Stimulated activated CD4-positive, alpha-beta T cell treated with anti-CD3 and anti-CD28 coated beads, TNF-alpha, amount 100 ng/mL, for 48 hours (primary cell): Measurements from ENCODE around the gene SIAH3.
"Not testable (repeated sequence)": the region's sequence is repeated elsewhere in the genome, so short reads cannot be mapped to it uniquely, and the experiment has no call there.

Source experiments
- DNase-seq, 3 donors: peaks; one replicate each; pipeline ENCODE4 v3.0.0-alpha.2; 2020; ENCODE audit warnings: low read depth in 3 of 3

SIAH3 gene

GRCh38 chr13:45783346-45784043 is 68.1 kb downstream of the SIAH3 start:
- no peak for DNase-seq

GRCh38 chr13:45782327-45783045 is 69.1 kb downstream of the SIAH3 start:
- no peak for DNase-seq

GRCh38 chr13:45781553-45782326 is 69.8 kb downstream of the SIAH3 start:
- DNase-seq: no peak

DNA sequence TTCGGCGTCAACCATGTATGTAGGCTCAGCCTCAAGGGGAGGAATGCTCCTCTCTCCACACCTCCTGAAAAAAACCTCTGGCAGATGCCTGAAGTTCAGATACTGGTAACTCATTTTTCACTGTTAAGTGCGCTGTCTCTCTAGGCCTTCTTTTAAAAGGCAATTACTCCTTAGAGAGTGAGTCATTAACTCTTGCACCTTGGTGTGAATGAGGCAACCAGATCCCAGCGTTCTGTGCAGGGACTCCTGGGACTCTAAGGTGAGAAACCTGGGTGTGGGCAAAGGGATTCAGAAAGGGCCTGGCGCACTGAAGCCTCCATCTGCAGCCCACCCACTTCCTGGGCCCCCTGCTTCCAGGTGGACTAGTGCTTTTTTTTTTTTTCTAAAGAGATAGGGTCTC is 71.7 kb downstream of the SIAH3 start:
- DNase-seq: no peak

DNA sequence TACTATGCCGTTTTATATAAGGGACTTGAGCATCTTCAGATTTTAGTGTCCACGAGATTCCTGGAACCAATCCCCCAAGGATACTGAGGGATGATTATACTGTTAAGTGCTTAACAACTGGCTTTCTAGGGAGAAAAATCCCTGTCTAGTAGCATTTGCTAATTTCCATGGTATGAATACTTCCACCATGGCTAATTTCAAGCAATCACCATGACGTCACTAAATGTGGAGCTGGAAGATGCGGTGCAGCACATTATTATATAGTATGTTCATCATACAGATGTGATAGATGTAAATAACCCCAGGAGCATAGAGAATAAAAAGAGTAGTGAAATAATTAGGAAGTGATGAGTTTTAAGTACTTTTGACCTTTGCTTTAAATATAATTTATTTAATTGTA is 72.7 kb downstream of the SIAH3 start:
- no peak for DNase-seq

GRCh38 chr13:45776748-45777147 is 74.8 kb downstream of the SIAH3 start:
- DNase-seq: no peak

GRCh38 chr13:45775401-45775963 is 76.1 kb downstream of the SIAH3 start:
- DNase-seq: no peak

DNA sequence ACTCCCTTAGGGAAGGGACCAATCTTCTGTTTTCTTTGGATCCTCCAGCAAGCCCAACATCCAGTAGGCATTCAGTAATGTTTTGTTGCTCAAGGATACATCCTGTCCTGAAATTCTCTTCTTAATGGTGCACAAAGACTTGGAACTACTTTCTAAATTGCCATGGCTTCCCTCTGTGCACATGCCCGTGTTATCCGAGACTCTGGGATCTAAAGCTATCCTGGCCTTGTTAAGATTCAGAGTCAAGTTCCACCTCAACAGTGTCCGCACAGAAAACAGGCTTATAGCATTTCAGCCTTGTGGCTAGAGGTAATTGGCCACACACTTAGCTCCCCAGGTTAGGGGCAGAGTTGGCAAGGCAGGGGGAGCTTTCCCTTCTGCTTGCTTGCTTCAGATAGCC is 77.6 kb downstream of the SIAH3 start:
- no peak for DNase-seq

DNA sequence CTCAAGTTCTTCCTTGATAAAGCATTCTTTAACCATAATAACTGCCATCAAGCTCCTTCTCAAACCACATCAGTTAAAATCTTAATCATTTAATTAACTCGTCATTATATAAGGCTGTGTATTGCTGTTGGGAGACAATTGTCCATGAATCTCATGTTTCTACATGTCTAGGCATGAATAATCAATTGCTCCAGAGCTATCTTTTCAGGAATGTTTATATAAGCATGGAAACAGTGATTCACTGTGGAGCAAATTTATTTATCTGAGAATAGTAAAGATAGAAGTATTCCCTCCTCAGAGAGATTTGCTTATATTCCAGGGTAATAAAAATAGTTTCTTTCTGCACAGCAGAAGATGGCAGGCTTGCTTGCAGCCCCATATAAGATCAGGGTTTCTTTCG is 78.3 kb downstream of the SIAH3 start:
- no peak for DNase-seq

GRCh38 chr13:45770886-45771285 is 80.7 kb downstream of the SIAH3 start:
- no peak for DNase-seq

GRCh38 chr13:45768656-45769479 is 82.7 kb downstream of the SIAH3 start:
- no peak for DNase-seq

DNA sequence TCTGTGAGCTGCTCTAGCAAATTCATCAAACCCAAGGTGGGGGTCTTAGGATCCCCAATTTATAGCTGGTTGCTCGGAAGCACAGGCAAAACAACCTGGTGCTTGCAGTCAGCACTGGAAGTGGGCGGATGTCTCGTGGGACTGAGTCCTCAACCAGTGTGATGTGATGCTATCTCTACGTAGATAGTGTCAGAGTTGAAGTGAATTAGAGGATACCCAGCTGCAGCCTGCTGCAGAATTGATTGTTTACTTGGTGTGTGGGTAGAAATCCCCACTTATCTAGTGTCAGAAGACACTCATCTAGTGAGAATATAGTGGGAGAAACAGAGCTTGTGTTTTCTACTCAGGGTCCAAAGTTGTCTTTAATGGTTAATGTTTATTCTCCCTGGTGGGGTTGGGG is 86.1 kb downstream of the SIAH3 start:
- DNase-seq: no peak

DNA sequence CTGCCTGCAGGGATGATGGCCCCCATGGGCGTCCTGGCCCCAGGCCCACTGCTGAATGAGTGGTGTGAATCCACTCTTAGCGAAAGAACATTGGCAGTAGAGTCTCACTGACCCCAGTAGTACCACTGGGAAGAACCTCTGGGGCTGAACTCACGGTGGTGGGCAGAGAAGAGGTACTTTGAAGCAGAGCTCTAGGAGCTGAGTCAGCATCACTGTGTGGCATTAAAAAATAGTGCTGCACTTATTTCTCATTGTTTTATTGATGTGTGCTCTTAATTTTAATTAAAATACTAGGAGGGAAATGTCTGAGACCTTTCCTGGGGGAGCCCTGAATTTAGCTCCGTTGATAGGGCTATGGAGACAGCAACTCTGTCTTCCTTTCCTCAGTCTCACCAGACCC is 88.1 kb downstream of the SIAH3 start:
- no peak for DNase-seq

GRCh38 chr13:45757589-45757988 is 94.0 kb downstream of the SIAH3 start:
- DNase-seq: not testable (repeated sequence)

- DNase-seq: not testable (repeated sequence)
Observed at GRCh38 chr13:45756498-45756897, 95.1 kb downstream of the SIAH3 start.

- DNase-seq: no peak
Observed at GRCh38 chr13:45752510-45752909, 99.0 kb downstream of the SIAH3 start.

DNA sequence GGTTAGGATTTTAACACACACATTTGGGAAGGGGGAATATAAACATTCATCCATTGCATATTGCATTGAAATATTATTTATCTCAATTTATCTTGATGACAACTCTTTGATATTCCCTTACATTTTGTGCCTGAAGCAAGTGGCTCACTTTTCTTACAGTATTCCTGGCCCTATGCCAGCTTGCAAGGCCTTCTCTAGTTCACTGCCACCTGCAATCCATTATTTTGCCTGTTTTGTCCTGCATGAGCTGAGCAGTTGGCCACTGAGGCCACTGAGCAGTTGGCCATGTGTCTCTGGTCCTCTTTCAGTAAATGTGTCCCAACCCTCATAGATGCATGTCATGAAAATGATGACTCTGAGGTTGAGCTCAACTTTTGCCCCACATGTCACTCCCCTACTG is 99.7 kb downstream of the SIAH3 start:
- no peak for DNase-seq

GRCh38 chr13:45750566-45750965 is 101.0 kb downstream of the SIAH3 start:
- DNase-seq: no peak

DNA sequence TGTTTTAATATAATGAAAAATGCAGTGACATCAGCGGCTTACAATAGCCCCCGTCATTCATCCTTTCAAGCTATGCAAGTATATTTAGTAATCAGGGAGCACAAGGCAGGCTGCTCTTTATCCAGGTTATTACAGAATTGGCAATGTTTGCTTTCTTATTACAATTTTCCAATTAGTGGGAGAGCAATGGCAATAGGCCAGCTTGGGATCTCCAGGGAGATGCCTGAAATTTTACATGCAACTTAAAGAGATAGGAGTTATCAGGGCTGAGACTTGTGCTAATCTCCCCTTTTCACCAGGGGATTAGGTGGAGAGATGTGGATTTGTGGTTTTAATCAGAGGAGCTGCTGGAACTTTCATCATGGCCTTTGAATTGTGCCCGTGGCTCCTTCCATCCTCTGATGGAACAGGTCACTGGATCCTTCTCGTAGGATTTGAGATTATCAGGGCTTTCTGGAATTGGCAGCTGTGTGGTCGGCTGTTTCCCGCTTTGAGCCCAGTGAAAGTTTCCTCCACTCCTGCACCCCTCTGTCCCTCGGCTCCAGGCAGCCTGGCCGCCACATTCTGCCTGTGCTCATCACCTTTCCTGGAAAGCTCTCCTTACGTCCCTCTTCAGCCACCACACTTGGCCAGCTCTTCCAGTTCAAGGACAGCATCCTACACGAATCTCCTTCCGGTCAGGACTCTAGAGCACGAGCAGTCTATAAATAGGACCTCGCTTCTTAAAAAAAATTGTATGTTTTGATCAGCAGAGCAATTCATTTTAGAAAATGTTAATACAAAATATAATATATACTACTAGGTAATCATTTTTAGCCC is 102.4 kb downstream of the SIAH3 start:
- DNase-seq: no peak

DNA sequence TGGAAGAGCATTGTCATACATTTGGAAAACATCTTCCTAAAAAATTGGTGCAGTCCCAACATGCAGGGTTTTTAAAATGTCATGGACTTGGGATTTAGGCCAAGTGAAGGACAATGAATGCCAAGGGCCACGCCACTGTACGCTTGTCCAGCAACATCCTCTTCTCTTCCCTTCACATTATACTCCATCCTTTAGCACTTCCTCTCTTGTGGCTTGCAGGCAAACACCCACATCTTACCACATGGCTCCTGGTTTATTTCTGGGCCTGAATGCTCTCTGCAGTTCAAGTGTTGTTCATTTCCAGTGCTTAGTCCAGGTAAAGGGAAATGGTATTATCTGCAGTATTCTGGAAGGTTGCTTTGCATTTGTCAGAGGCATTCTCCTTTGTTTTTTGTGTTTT is 104.5 kb downstream of the SIAH3 start:
- no peak for DNase-seq

DNA sequence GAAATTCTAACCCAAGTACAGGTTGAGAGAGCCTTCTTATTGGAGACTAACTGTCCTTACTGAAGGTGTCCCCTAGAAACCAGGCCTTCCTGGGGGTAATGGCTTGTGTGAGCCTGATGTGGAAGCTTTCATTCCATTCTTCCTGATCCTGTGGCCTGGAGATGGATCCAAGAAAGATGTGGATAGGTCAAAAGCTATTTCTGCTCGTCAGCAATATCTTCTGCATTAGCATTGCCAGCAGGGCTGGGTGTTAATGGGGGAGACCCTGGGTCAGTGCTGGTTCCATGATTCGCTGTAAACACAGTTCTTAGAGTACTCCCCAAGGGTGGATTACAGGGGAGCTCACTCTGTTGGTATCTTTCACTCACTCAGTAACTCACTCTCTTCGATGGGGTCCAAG is 106.6 kb downstream of the SIAH3 start:
- DNase-seq: no peak
